K562 (cell line): ENCODE measurements around the gene NXF1. TPM values are rescaled to one million over a fixed set of nuclear protein-coding genes. Genes with fewer than 3 reads are reported as not detected.

Experiments
- ATF7 ChIP-seq: fragments of 450-650 bp; IDR thresholded peaks from 2 replicates; pipeline ENCODE4 v1.7.1; 2014; ENCODE audit warnings: mild to moderate bottlenecking, moderate library complexity
- CREB1 ChIP-seq, 2 experiments: sonication (generic) in 1 of 2; formaldehyde crosslinking in 1 of 2; IDR thresholded peaks; 2 replicates each; pipeline versions ENCODE4 v1.6.1 to v1.8.0; 2012 to 2022; ENCODE audit warnings: inconsistent platforms in 1 of 2, mild to moderate bottlenecking in 1 of 2, missing genetic modification reagents in 1 of 2, moderate library complexity in 1 of 2
- E2F4 ChIP-seq: sonication (generic); formaldehyde crosslinking; IDR thresholded peaks from 2 replicates; pipeline ENCODE4 v1.8.0; 2022; ENCODE audit warnings: mild to moderate bottlenecking, low read depth, missing genetic modification reagents
- FOXM1 ChIP-seq, 2 experiments: fragments of 450-650 bp in 1 of 2; sonication (generic) in 1 of 2; formaldehyde crosslinking in 1 of 2; IDR thresholded peaks; 2 replicates each; pipeline versions ENCODE4 v1.6.1 to v1.9.0; 2017 to 2022; ENCODE audit warnings: low read depth in 2 of 2, mild to moderate bottlenecking in 2 of 2, missing genetic modification reagents in 1 of 2, moderate library complexity in 1 of 2
- NFATC3 ChIP-seq: fragments of 450-650 bp; IDR thresholded peaks from 2 replicates; pipeline ENCODE4 v1.6.1; 2017; ENCODE audit warnings: mild to moderate bottlenecking
- NFE2 ChIP-seq: IDR thresholded peaks from 2 replicates; pipeline ENCODE4 v1.6.1; 2014; ENCODE audit warnings: antibody characterized with exemption, low read depth
- SRSF3 ChIP-seq: fragments of 200-400 bp; formaldehyde crosslinking; IDR thresholded peaks from 2 replicates; pipeline ENCODE4 v1.6.1; 2016; ENCODE audit warnings: mild to moderate bottlenecking, low read length, moderate library complexity; ENCODE audit not compliant: insufficient read depth
- TFAM ChIP-seq: fragments of 250-450 bp; sonication (Bioruptor Pico); conservative IDR thresholded peaks from 2 replicates; pipeline ENCODE4 v1.5.0; 2021; ENCODE audit warnings: mild to moderate bottlenecking, moderate library complexity
- ZNF830 ChIP-seq: fragments of 250-450 bp; sonication (Bioruptor Pico); IDR thresholded peaks from 2 replicates; pipeline ENCODE4 v1.5.0; 2021; ENCODE audit warnings: mild to moderate bottlenecking
- polyA plus RNA-seq, 8 experiments: library from polyadenylated mRNA; depleted of rRNA in 4 of 8; stranded (reverse) in 5 of 8; unstranded in 3 of 8; fragments of >200 nt; fragmentation: Nextera tagmentation in 2 of 8; fragmentation: Illumina TruSeq in 1 of 8; extraction: Ambion mirVana in 2 of 8; extraction: Trizol in 1 of 8; gene quantifications; 2 replicates each; pipeline versions ENCODE4 v1.2.1 to v1.2.3, GENCODE V29; 2011 to 2014; ENCODE audit warnings: inconsistent platforms in 1 of 8, missing spikeins in 1 of 8
- total RNA-seq, 7 experiments: library from RNA; depleted of rRNA in 6 of 7; stranded (reverse); fragments of >200 nt in 6 of 7; fragmentation: Illumina TruSeq in 2 of 7; extraction: Trizol in 2 of 7; gene quantifications; 2 replicates each; pipeline versions ENCODE4 v1.2.1 to v1.2.3, GENCODE V29; 2011 to 2021; ENCODE audit warnings: low replicate concordance in 1 of 7
- TF ChIP-seq, protein P1 (sequence below), 2 experiments: fragments of 450-650 bp in 1 of 2; sonication (generic) in 1 of 2; formaldehyde crosslinking in 1 of 2; IDR thresholded peaks; 2 replicates each; pipeline versions ENCODE4 v1.7.1 to v1.9.0; 2016 to 2022; ENCODE audit warnings: inconsistent platforms in 1 of 2, mild to moderate bottlenecking in 1 of 2, missing genetic modification reagents in 1 of 2
- TF ChIP-seq, protein P2 (sequence below): IDR thresholded peaks from 2 replicates; pipeline ENCODE4 v1.6.1; 2014; ENCODE audit warnings: antibody characterized with exemption

Gene NXF1
- total and polyA plus RNA-seq, 9 of the 15 experiments (the other 6 are each of a cell fraction or from before 2014, with no cell fraction given): 18.1 to 98.3 (median 35.8) TPM

- TF ChIP-seq, protein P1, sequence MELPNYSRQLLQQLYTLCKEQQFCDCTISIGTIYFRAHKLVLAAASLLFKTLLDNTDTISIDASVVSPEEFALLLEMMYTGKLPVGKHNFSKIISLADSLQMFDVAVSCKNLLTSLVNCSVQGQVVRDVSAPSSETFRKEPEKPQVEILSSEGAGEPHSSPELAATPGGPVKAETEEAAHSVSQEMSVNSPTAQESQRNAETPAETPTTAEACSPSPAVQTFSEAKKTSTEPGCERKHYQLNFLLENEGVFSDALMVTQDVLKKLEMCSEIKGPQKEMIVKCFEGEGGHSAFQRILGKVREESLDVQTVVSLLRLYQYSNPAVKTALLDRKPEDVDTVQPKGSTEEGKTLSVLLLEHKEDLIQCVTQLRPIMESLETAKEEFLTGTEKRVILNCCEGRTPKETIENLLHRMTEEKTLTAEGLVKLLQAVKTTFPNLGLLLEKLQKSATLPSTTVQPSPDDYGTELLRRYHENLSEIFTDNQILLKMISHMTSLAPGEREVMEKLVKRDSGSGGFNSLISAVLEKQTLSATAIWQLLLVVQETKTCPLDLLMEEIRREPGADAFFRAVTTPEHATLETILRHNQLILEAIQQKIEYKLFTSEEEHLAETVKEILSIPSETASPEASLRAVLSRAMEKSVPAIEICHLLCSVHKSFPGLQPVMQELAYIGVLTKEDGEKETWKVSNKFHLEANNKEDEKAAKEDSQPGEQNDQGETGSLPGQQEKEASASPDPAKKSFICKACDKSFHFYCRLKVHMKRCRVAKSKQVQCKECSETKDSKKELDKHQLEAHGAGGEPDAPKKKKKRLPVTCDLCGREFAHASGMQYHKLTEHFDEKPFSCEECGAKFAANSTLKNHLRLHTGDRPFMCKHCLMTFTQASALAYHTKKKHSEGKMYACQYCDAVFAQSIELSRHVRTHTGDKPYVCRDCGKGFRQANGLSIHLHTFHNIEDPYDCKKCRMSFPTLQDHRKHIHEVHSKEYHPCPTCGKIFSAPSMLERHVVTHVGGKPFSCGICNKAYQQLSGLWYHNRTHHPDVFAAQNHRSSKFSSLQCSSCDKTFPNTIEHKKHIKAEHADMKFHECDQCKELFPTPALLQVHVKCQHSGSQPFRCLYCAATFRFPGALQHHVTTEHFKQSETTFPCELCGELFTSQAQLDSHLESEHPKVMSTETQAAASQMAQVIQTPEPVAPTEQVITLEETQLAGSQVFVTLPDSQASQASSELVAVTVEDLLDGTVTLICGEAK (IDR thresholded peaks at IDR 0.05): 0 out of 2 replicates have a peak, but pooled peaks have one; percentile 21
- TF ChIP-seq, protein P1 (CRISPR knock-in tag; IDR thresholded peaks at IDR 0.05): no peak
- TF ChIP-seq FOXM1 (IDR thresholded peaks at IDR 0.05; ENCODE audit: low read depth) (no peak), FOXM1 (CRISPR knock-in tag; IDR thresholded peaks at IDR 0.05; ENCODE audit: low read depth) (no peak), CREB1 (IDR thresholded peaks at IDR 0.05) (0 out of 2 replicates have a peak, but pooled peaks have one; percentile 34), CREB1 (CRISPR knock-in tag; IDR thresholded peaks at IDR 0.05) (no peak; the same call in 1 of the 2 replicates), E2F4 (CRISPR knock-in tag) (no peak), TFAM (CRISPR knock-in tag) (no peak), NFE2 (no peak), ZNF830 (CRISPR knock-in tag) (no peak), ATF7 (peak; percentile 53; the same call in 1 of the 2 replicates), NFATC3 (no peak), SRSF3 (no peak)
- TF ChIP-seq, protein P2, sequence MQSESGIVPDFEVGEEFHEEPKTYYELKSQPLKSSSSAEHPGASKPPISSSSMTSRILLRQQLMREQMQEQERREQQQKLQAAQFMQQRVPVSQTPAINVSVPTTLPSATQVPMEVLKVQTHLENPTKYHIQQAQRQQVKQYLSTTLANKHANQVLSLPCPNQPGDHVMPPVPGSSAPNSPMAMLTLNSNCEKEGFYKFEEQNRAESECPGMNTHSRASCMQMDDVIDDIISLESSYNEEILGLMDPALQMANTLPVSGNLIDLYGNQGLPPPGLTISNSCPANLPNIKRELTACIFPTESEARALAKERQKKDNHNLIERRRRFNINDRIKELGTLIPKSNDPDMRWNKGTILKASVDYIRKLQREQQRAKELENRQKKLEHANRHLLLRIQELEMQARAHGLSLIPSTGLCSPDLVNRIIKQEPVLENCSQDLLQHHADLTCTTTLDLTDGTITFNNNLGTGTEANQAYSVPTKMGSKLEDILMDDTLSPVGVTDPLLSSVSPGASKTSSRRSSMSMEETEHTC: peak; percentile 54; the same call in 1 of the 2 replicates
These were observed 33.9 kb downstream of the NXF1 start, which contains the start of gene TAF6L (continued) for GRCh38 chr11:62771144-62772021.
